SK-N-SH treated with all-trans-retinoic acid at 6 μM for 48 hours (cell line): ENCODE data around the gene NUDT9.
"Not testable (repeated sequence)": the region's sequence is repeated elsewhere in the genome, so short reads cannot be mapped to it uniquely, and the experiment has no call there.

Source experiments
- ATAC-seq: fragments of 200-7000 bp; cut with Tn5 transposase; 3 replicates; pipeline ENCODE4 v1.9.1; 2020; ENCODE audit warnings: mild to moderate bottlenecking, moderate library complexity
- ARNTL ChIP-seq: fragments of 450-650 bp; formaldehyde crosslinking; IDR thresholded peaks from 2 replicates; pipeline ENCODE4 v1.5.0; 2020; ENCODE audit warnings: low read depth, mild to moderate bottlenecking, moderate library complexity, borderline replicate concordance
- BACH2 ChIP-seq: fragments of 250-450 bp; sonication (Bioruptor Pico); IDR thresholded peaks from 2 replicates; pipeline ENCODE4 v1.9.0; 2021; ENCODE audit warnings: mild to moderate bottlenecking, borderline replicate concordance
- CREB5 ChIP-seq: fragments of 250-450 bp; sonication (Bioruptor Pico); IDR thresholded peaks from 2 replicates; pipeline ENCODE4 v1.5.1; 2020; ENCODE audit warnings: low read depth, mild to moderate bottlenecking, moderate library complexity
- CSDC2 ChIP-seq: fragments of 250-450 bp; sonication (Bioruptor Pico); IDR thresholded peaks from 2 replicates; pipeline ENCODE4 v1.5.0; 2020; ENCODE audit warnings: mild to moderate bottlenecking, moderate library complexity
- ESRRG ChIP-seq: fragments of 250-450 bp; sonication (Bioruptor Pico); IDR thresholded peaks from 2 replicates; pipeline ENCODE4 v1.6.1; 2021; ENCODE audit warnings: mild to moderate bottlenecking
- GLIS3 ChIP-seq: fragments of 250-450 bp; sonication (Bioruptor Pico); IDR thresholded peaks from 2 replicates; pipeline ENCODE4 v1.5.0; 2020; ENCODE audit warnings: mild to moderate bottlenecking, moderate library complexity
- ISL1 ChIP-seq: fragments of 250-450 bp; sonication (Bioruptor Pico); IDR thresholded peaks from 2 replicates; pipeline ENCODE4 v2.1.2; 2022; ENCODE audit warnings: mild to moderate bottlenecking, moderate library complexity
- OSR1 ChIP-seq: fragments of 250-450 bp; sonication (Bioruptor Pico); IDR thresholded peaks from 2 replicates; pipeline ENCODE4 v1.8.0; 2022; ENCODE audit warnings: moderate library complexity, mild to moderate bottlenecking, inconsistent platforms
- PPARA ChIP-seq: fragments of 250-450 bp; sonication (Bioruptor Pico); IDR thresholded peaks from 2 replicates; pipeline ENCODE4 v1.5.0; 2020; ENCODE audit warnings: mild to moderate bottlenecking, borderline replicate concordance
- RARB ChIP-seq: fragments of 250-450 bp; sonication (Bioruptor Pico); IDR thresholded peaks from 2 replicates; pipeline ENCODE4 v1.8.0; 2021; ENCODE audit warnings: mild to moderate bottlenecking, moderate library complexity
- SNAI2 ChIP-seq: fragments of 250-450 bp; sonication (Bioruptor Pico); IDR thresholded peaks from 2 replicates; pipeline ENCODE4 v1.5.0; 2020; ENCODE audit warnings: mild to moderate bottlenecking, moderate library complexity
- TCF4 ChIP-seq: fragments of 250-450 bp; sonication (Bioruptor Pico); IDR thresholded peaks from 2 replicates; pipeline ENCODE4 v1.8.0; 2021; ENCODE audit warnings: mild to moderate bottlenecking, moderate library complexity, borderline replicate concordance
- TOX ChIP-seq: fragments of 250-450 bp; sonication (Bioruptor Pico); IDR thresholded peaks from 2 replicates; pipeline ENCODE4 v1.8.0; 2021; ENCODE audit warnings: mild to moderate bottlenecking, moderate library complexity, borderline replicate concordance
- TSHZ2 ChIP-seq: fragments of 250-450 bp; sonication (Bioruptor Pico); IDR thresholded peaks from 2 replicates; pipeline ENCODE4 v1.5.0; 2020; ENCODE audit warnings: mild to moderate bottlenecking, moderate library complexity
- ZC3H10 ChIP-seq: fragments of 250-450 bp; sonication (Bioruptor Pico); IDR thresholded peaks from 2 replicates; pipeline ENCODE4 v1.5.1; 2021; ENCODE audit warnings: mild to moderate bottlenecking, moderate library complexity
- ZFP3 ChIP-seq: fragments of 250-450 bp; sonication (Bioruptor Pico); IDR thresholded peaks from 2 replicates; pipeline ENCODE4 v1.5.0; 2020; ENCODE audit warnings: mild to moderate bottlenecking, moderate library complexity
- ZFP30 ChIP-seq: fragments of 450-650 bp; formaldehyde crosslinking; IDR thresholded peaks from 2 replicates; pipeline ENCODE4 v1.5.0; 2022; ENCODE audit warnings: mild to moderate bottlenecking, moderate library complexity
- ZNF565 ChIP-seq: fragments of 450-650 bp; formaldehyde crosslinking; conservative IDR thresholded peaks from 2 replicates; pipeline ENCODE4 v1.5.0; 2020; ENCODE audit warnings: low read depth, mild to moderate bottlenecking, moderate library complexity
- ZNF70 ChIP-seq: fragments of 450-650 bp; formaldehyde crosslinking; IDR thresholded peaks from 2 replicates; pipeline ENCODE4 v1.5.0; 2020; ENCODE audit warnings: mild to moderate bottlenecking, moderate library complexity
- ZNF8 ChIP-seq: fragments of 450-650 bp; formaldehyde crosslinking; IDR thresholded peaks from 2 replicates; pipeline ENCODE4 v1.5.0; 2020; ENCODE audit warnings: mild to moderate bottlenecking, moderate library complexity
- TF ChIP-seq, protein P1 (sequence below): fragments of 250-450 bp; sonication (Bioruptor Pico); IDR thresholded peaks from 2 replicates; pipeline ENCODE4 v1.8.0; 2021; ENCODE audit warnings: low read depth, mild to moderate bottlenecking, moderate library complexity, borderline replicate concordance
- TF ChIP-seq, protein P2 (sequence below): fragments of 250-450 bp; sonication (Bioruptor Pico); IDR thresholded peaks from 2 replicates; pipeline ENCODE4 v1.5.1; 2021; ENCODE audit warnings: mild to moderate bottlenecking, moderate library complexity

Gene NUDT9

DNA sequence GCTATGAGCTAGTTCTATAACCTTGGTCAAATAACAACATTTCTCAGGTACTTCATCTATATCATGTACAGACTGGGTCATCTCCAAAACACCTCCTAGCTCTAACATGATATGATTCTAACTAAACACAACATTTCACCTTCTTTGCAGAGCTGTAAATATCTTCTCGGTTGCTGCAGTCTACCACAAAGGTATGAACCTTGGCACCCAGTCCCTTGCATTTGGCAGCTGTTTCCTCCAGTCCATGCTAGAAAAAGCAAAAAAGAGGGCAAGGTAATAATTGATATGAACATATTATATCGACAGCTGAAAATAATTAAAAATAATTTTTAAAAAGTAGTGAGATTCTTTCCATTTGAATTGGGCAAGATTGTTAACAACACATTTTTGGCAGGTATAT lies 40.3 kb upstream of the NUDT9 start:
- TF ChIP-seq ISL1 (CRISPR knock-in tag), result no peak
- TF ChIP-seq CSDC2 (CRISPR knock-in tag), result no peak
- no peak for TF ChIP-seq ESRRG (CRISPR knock-in tag)
- TF ChIP-seq, protein P1, sequence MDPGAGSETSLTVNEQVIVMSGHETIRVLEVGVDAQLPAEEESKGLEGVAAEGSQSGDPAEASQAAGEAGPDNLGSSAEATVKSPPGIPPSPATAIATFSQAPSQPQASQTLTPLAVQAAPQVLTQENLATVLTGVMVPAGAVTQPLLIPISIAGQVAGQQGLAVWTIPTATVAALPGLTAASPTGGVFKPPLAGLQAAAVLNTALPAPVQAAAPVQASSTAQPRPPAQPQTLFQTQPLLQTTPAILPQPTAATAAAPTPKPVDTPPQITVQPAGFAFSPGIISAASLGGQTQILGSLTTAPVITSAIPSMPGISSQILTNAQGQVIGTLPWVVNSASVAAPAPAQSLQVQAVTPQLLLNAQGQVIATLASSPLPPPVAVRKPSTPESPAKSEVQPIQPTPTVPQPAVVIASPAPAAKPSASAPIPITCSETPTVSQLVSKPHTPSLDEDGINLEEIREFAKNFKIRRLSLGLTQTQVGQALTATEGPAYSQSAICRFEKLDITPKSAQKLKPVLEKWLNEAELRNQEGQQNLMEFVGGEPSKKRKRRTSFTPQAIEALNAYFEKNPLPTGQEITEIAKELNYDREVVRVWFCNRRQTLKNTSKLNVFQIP (CRISPR knock-in tag), result no peak
- TF ChIP-seq TSHZ2 (CRISPR knock-in tag), result no peak
- no peak for TF ChIP-seq GLIS3 (CRISPR knock-in tag)
- TF ChIP-seq, protein P2, sequence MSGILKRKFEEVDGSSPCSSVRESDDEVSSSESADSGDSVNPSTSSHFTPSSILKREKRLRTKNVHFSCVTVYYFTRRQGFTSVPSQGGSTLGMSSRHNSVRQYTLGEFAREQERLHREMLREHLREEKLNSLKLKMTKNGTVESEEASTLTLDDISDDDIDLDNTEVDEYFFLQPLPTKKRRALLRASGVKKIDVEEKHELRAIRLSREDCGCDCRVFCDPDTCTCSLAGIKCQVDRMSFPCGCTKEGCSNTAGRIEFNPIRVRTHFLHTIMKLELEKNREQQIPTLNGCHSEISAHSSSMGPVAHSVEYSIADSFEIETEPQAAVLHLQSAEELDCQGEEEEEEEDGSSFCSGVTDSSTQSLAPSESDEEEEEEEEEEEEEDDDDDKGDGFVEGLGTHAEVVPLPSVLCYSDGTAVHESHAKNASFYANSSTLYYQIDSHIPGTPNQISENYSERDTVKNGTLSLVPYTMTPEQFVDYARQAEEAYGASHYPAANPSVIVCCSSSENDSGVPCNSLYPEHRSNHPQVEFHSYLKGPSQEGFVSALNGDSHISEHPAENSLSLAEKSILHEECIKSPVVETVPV (CRISPR knock-in tag), result no peak
- no peak for TF ChIP-seq TOX (CRISPR knock-in tag)
- TF ChIP-seq ARNTL (CRISPR knock-in tag), result no peak
- no peak for TF ChIP-seq ZNF70 (CRISPR knock-in tag)
- TF ChIP-seq ZC3H10 (CRISPR knock-in tag), result no peak
- no peak for TF ChIP-seq RARB (CRISPR knock-in tag)
- TF ChIP-seq PPARA (CRISPR knock-in tag), result no peak
- no peak for TF ChIP-seq BACH2 (CRISPR knock-in tag)
- no peak for TF ChIP-seq SNAI2
- no peak for TF ChIP-seq TCF4 (CRISPR knock-in tag)
- TF ChIP-seq ZFP30 (CRISPR knock-in tag), result no peak
- TF ChIP-seq OSR1 (CRISPR knock-in tag), result no peak
- TF ChIP-seq ZNF565 (CRISPR knock-in tag), result no peak
- no peak for ATAC-seq

GRCh38 chr4:87382931-87383330 lies 39.4 kb upstream of the NUDT9 start:
- ATAC-seq, result no peak
- TF ChIP-seq ZFP3 (CRISPR knock-in tag) (no peak), ZFP30 (CRISPR knock-in tag) (no peak), TSHZ2 (CRISPR knock-in tag) (no peak), TCF4 (CRISPR knock-in tag) (no peak), ISL1 (CRISPR knock-in tag) (no peak), ZNF565 (CRISPR knock-in tag) (no peak), CSDC2 (CRISPR knock-in tag) (no peak), ZNF70 (CRISPR knock-in tag) (no peak), ZNF8 (no peak), OSR1 (CRISPR knock-in tag) (no peak), RARB (CRISPR knock-in tag) (no peak), CREB5 (CRISPR knock-in tag) (no peak), ESRRG (CRISPR knock-in tag) (no peak), ARNTL (CRISPR knock-in tag) (no peak), SNAI2 (no peak), GLIS3 (CRISPR knock-in tag) (no peak)
- TF ChIP-seq, protein P2 (CRISPR knock-in tag), result no peak

- ATAC-seq, result not testable (repeated sequence)
Measured at GRCh38 chr4:87384466-87385132, 37.8 kb upstream of the NUDT9 start.
